ENCODE measurements around the gene NPAS2.

NPAS2 gene

GRCh38 chr2:101026923-101027469 is 207.1 kb downstream of the NPAS2 start:
- DNase-seq: no peak

DNA sequence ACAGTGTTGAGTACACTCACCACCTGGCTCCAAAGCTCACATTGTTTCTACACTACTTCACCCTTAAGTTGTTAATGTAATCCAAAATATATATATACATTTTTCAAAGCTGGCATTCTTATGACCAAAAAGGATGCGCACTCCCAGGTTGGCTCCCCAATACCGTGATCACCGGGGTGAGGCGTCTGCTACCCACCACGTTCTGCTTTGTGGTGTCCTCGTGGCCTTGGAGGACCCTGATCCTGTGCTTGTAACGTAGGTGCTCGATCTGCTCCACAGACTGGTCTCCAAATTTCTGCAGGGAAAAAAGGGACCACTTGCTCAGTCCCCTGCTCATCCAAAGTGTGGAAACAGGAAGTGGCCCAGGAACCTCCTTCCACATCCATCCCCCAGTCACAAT is 207.9 kb downstream of the NPAS2 start:
- no peak for DNase-seq

DNA sequence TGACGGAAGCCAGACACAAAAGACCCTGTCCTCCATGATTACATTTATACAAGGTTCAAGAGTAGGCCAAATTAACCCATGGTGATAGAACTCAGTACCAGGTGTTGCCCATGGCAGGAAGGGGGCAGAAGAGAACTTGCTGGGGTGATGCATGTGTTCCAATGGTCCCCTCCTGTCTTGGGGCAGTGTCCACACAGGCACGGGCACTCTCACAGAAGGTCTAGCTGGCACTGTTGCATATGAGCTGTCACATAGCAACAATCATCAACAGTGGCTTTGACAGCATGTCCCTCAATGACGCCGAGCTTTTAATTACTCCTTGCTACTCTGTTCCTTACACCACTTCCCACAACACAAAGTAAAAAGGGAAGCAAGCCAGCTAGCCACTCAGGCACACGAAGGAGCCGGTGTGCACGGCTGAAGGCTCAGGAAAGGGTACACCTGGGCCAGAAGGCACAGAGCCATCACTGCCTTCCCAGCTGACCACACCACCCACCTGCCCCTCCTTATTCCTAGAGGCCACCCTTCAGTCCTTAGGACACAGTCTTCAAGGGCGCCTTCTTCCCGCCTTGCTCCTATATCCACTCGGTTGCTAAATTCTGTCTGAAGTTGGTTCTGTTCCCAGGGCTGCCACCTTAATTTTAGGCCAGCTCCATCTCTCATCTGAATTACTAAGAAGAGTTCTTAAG is 211.1 kb downstream of the NPAS2 start:
- DNase-seq: no peak

DNA sequence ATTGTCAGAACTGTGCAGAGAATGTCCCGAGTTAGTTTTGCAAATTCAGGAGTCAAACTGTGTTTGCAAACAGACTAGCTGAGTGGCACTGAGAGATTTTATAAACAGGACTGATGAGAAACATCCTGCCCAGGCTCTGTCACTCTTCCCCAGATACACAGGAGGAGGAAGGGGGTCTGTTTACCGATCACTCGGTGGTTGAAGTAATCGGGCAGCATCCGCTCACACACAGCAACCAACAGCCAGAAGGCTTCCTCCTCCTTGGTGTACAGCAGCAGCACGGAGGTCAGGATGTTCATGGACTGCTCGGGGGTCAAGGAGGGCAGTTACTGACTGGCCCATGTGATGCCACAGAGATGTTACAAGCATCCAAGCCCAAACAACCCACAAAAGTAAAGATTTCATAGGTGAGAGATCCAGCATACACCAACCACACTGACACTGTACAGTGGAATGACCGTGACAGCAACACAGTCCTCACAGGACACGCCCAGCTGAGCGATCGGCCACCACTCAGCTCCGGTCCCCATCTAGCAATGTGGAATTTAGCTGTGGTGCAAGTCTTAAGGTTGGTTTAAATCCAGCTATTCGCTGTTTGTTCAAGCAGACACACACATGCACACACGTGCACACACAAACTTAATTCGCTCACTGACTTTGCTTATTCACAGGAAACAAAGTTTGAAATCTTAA is 212.3 kb downstream of the NPAS2 start:
- no peak for DNase-seq

DNA sequence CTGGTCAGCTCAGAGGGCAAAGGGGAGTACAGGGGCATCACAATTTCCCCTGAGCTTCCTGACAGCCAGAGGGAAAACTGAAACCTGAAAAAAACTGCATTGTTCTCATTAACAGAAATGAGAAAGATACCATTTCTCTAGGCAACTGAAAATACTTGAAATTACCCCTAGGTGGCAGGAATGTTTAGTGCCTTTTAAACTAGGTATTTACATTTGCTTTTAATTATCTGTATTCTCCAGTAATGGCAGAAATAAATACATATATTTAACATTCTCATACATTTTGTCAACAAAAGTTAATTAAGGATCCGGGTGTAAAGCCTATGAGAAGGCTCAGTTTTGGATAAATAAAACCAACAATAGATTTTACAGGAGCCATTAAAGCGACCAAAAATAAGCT is 216.6 kb downstream of the NPAS2 start:
- peak; percentile 62 for DNase-seq

DNA sequence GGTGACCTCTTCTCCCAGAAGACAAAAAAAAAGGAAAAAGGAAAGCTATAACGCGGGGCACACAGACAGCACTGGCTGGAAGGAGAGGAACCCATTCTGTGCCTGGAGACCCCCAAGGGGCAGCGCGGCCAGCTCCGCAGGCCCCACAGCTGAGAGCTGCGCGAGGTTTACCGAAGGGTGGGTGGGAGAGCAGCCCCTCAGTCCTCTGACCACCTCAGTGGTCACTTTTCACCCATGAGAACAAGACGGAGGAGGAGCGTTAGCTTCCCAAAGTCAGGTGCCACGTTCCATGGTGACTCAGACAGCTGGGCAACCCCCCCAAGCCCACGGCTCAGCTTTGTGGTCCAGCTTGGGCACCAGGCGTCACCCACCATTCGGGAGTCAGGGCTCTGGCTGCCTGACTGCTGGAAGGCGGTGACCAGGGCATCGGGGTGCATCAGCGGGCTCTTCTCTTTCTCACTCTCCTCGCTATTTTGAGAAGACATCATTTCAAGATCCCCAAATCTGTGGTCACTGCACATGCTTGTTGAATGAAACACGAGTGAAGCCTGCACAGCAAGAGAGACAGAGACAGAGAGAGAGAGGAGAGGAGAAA is 217.3 kb downstream of the NPAS2 start:
- DNase-seq: no peak

DNA sequence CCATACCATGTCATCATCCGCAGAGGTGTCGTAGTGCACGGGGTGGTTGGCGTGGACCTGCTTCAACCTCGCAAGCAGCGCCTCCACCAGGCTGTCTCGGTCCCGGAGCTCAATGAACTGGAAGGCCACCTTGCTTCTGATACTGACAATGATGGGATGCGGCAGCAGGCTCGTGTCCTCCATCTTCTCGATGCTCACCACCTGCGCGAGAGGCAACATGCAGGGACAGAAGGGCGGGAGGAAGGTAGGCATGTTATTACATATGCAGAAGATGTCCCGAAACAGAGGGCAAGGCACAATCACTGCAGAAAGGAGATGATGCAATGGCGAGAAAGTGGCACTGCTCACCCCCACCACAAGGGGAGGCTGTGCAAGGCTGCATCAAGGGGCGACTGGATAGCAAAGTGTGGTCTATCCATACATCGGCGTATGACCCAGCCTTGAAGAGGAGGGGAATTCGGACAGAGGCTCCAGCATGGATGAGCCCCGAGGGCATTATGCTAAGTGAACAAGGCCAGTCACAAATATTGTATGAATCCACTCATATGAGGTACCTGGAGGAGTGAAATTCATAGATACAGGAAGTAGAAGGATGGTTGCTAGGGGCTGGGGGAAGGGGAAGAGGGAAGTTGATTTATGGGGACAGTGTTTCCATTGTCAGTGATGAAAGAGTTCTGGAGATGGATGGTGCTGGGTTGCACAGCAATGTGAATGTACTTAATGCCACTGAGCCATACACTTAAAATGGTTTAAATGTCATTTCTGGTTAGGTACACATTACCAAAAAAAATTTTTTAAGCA is 218.7 kb downstream of the NPAS2 start:
- peak; percentile 32 for DNase-seq

GRCh38 chr2:101040072-101040471 is 220.1 kb downstream of the NPAS2 start:
- no peak for DNase-seq

DNA sequence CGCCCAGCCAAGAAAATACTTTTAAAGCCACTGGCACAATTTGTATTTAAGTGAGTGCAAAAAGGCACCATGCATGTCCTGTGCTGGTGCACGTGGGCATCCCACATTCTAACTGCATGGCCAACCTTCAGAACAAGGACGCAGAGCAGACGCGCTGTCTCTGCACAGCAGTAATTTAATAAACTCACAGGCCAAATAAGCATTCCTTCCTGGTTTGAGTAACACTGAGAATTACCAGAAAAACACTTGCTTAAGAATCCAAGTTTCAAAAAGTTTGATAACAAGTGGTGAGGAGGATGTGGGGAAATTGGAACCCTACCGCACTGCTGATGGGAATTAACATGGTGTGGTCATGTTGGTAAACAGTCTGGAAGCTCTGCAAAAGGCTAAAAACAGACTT is 220.8 kb downstream of the NPAS2 start:
- peak; percentile 7 for DNase-seq

- DNase-seq: peak; percentile 63
Observed at GRCh38 chr2:101041413-101041812, 221.5 kb downstream of the NPAS2 start.

DNA sequence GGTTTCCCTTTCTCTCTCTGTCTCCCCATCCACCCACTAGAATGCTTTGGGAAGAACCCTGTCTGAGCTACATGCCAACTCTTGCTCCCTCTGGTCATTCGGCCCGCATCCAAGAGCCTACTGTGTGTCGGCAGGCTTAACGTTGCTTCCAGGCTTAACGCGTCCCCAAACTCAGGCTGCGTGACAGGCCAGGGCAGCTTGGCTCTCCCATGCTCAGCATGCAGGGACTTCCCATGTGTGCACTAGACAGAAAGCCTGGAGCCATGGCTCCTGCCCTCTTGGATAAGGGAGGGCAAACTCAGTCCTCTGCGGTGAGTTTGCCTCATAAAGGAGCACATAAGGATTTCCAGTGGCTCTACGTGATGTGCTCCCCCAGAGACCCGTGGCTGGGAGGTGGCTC is 225.4 kb downstream of the NPAS2 start:
- DNase-seq: no peak

All from hematopoietic multipotent progenitor cell treated with erythropoietin and hydrocortisone succinate and interleukin-3 and kit ligand, for 6 days (in vitro differentiated cells).